Left lung (tissue), 10 donors: ENCODE measurements around the gene IVD. TPM values are rescaled to one million over a fixed set of nuclear protein-coding genes. Genes with fewer than 3 reads are reported as not detected.

Source experiments
- ATAC-seq: fragments of 200-7000 bp; cut with Tn5 transposase; one replicate; pipeline ENCODE4 v1.9.1; 2020; ENCODE audit warnings: moderate library complexity
- DNase-seq, 4 donors: peaks; one replicate each; pipeline ENCODE4 v3.0.0-alpha.2; 2013 to 2020
- H3K27ac ChIP-seq, 2 donors: fragments of 200-600 bp; sonication (generic) in 1 of 2; one replicate each; pipeline versions ENCODE4 v1.5.0 to v1.8.0; 2020 to 2021
- H3K27me3 ChIP-seq, 2 donors: fragments of 200-600 bp; sonication (generic) in 1 of 2; one replicate each; pipeline versions ENCODE4 v1.5.0 to v1.8.0; 2020 to 2021
- H3K36me3 ChIP-seq, 2 donors: fragments of 200-600 bp; sonication (generic) in 1 of 2; one replicate each; pipeline versions ENCODE4 v1.5.0 to v1.8.0; 2020 to 2021
- H3K4me1 ChIP-seq, 2 donors: fragments of 200-600 bp; one replicate each; pipeline ENCODE4 v1.8.0; 2021
- H3K4me3 ChIP-seq, 2 donors: fragments of 200-600 bp; sonication (generic) in 1 of 2; one replicate each; pipeline versions ENCODE4 v1.5.0 to v1.8.0; 2020 to 2021; ENCODE audit warnings: mild to moderate bottlenecking in 1 of 2
- H3K9me3 ChIP-seq, 2 donors: fragments of 200-600 bp; sonication (generic) in 1 of 2; one replicate each; pipeline versions ENCODE4 v1.5.0 to v1.8.0; 2020 to 2021
- CTCF ChIP-seq, 2 donors: fragments of 200-600 bp; sonication (generic) in 1 of 2; IDR thresholded peaks; one replicate each; pipeline versions ENCODE4 v1.5.0 to v1.8.0; 2021; ENCODE audit warnings: antibody characterized with exemption in 2 of 2
- intact Hi-C, 2 donors: fragments of 100-400 bp; cut with DNase I; formaldehyde crosslinking; loops; one replicate each; pipeline versions ENCODE4 v1.11.2 to v1.14.2; 2022
- polyA plus RNA-seq, 6 donors: library from polyadenylated mRNA; unstranded; fragments of 120-200 nt; gene quantifications; one replicate each; pipeline ENCODE4 v1.2.1, GENCODE V29; 2013; ENCODE audit not compliant: insufficient read length in 6 of 6
- total RNA-seq, 2 donors: library from RNA; stranded (reverse); fragmentation: NEBNext Ultra II Directional; extraction: Animal tissue kit (Norgen Biotek cat#: 25700); gene quantifications; one replicate each; pipeline ENCODE4 v1.2.1, GENCODE V29; 2021
- donor health status: DM: no; HTN: yes; CAD: no.
- donor health status: DM: no; HTN: no; CAD: no.

The IVD gene
- total and polyA plus RNA-seq, 8 donors, result 61.9 to 132 (median 111) TPM

GRCh38 chr15:40458495-40459371 lies 53.1 kb downstream of the IVD start:
- peaks cover 19 to 33% of the 10 kb centered on the region in 2 donors for H3K4me1 ChIP-seq
- H3K9me3 ChIP-seq, result no peaks in the 10 kb centered on the region
- H3K27me3 ChIP-seq, result no peaks in the 10 kb centered on the region
- H3K27ac ChIP-seq, result no peak overlapping the region
- peak in 2 of 4 donors; percentile 29 to 72 for DNase-seq
- intact Hi-C loops, result no loop called here
- ATAC-seq, result no peak
- H3K36me3 ChIP-seq, result peaks cover 0 to 47% of the 10 kb centered on the region in 2 donors
- no peak overlapping the region for H3K4me3 ChIP-seq
- no peak for TF ChIP-seq CTCF (IDR thresholded peaks at IDR 0.05)

GRCh38 chr15:40459391-40460015 lies 53.9 kb downstream of the IVD start:
- Histone ChIP-seq H3K4me1 (peaks cover 19 to 26% of the 10 kb centered on the region in 2 donors), H3K27ac (no peak overlapping the region), H3K36me3 (peaks cover 0 to 55% of the 10 kb centered on the region in 2 donors), H3K27me3 (no peaks in the 10 kb centered on the region), H3K4me3 (no peak overlapping the region), H3K9me3 (no peaks in the 10 kb centered on the region)
- peak in 2 of 4 donors; percentile 16 to 76 for DNase-seq
- no peak for TF ChIP-seq CTCF (IDR thresholded peaks at IDR 0.05)
- intact Hi-C loops, result no loop called here
- ATAC-seq, result no peak

GRCh38 chr15:40460404-40460803 lies 54.8 kb downstream of the IVD start:
- Histone ChIP-seq H3K36me3 (peaks cover 0 to 64% of the 10 kb centered on the region in 2 donors), H3K4me3 (no peak overlapping the region), H3K4me1 (peaks cover 12 to 17% of the 10 kb centered on the region in 2 donors), H3K27me3 (no peaks in the 10 kb centered on the region), H3K27ac (no peak overlapping the region), H3K9me3 (no peaks in the 10 kb centered on the region)
- ATAC-seq (no peak), DNase-seq (peak in 1 of 4 donors; percentile 3)
- intact Hi-C loops, result no loop called here
- TF ChIP-seq CTCF (IDR thresholded peaks at IDR 0.05), result no peak

- Histone ChIP-seq H3K27ac (no peak overlapping the region), H3K9me3 (no peaks in the 10 kb centered on the region), H3K4me3 (no peak overlapping the region), H3K27me3 (no peaks in the 10 kb centered on the region), H3K4me1 (peaks cover under 1 to 9% of the 10 kb centered on the region in 2 donors), H3K36me3 (peaks cover 0 to 79% of the 10 kb centered on the region in 2 donors)
- TF ChIP-seq CTCF (IDR thresholded peaks at IDR 0.05), result no peak
- DNase-seq (peak in 2 of 4 donors; percentile 25 to 54), ATAC-seq (no peak)
- intact Hi-C loops, result no loop called here
Measured at GRCh38 chr15:40461958-40462357, 56.4 kb downstream of the IVD start.

- Histone ChIP-seq H3K27me3 (no peaks in the 10 kb centered on the region), H3K9me3 (no peaks in the 10 kb centered on the region), H3K4me3 (no peak overlapping the region), H3K4me1 (peaks cover 0 to 9% of the 10 kb centered on the region in 2 donors), H3K27ac (no peak overlapping the region), H3K36me3 (peaks cover 0 to 81% of the 10 kb centered on the region in 2 donors)
- intact Hi-C loops, result no loop called here
- no peak for DNase-seq
- no peak for TF ChIP-seq CTCF (IDR thresholded peaks at IDR 0.05)
- no peak for ATAC-seq
Measured at GRCh38 chr15:40463279-40463678, 57.7 kb downstream of the IVD start.
